K562 (cell line): ENCODE measurements around the gene MFAP1. TPM values are rescaled to one million over a fixed set of nuclear protein-coding genes. Genes with fewer than 3 reads are reported as not detected.

Experiments
- ATAC-seq: fragments of 200-7000 bp; cut with Tn5 transposase; 3 replicates; pipeline ENCODE4 v1.9.1; 2020; ENCODE audit warnings: moderate library complexity
- BruUV-seq: library from RNA; stranded (reverse); fragments of 400-500 nt; replicated peaks from 2 replicates; lab custom pipeline; 2021; lab: Mats Ljungman, UMichigan
- CTCF ChIA-PET: fragments of 300-600 bp; formaldehyde crosslinking; extraction: SDS; loops from one replicate; lab custom pipeline; 2021; ENCODE audit warnings: low intra/inter-chr PET ratio; lab: Yijun Ruan, JAX
- POLR2A ChIA-PET: fragments of 300-600, 350-650 bp; sonication (Branson Sonifier 250); formaldehyde crosslinking; extraction: SDS; loops from one replicate; lab custom pipeline; 2021; ENCODE audit warnings: antibody characterized with exemption, inconsistent platforms; lab: Yijun Ruan, JAX
- DNase-seq, 4 experiments: peaks; one replicate each; pipeline versions ENCODE4 v3.0.0 to v3.0.0-alpha.2; 2011 to 2018; ENCODE audit warnings: low spot score in 3 of 4, mixed read lengths in 3 of 4; ENCODE audit errors: extremely low read depth in 1 of 4
- FAIRE-seq: peaks from 2 replicates; lab custom pipeline; 2011; peaks lifted over from hg19 to GRCh38; lab: Jason Lieb, UNC
- H2AFZ ChIP-seq: 2 replicates; pipeline ENCODE4 v1.6.0; 2011; ENCODE audit warnings: low read depth, low read length, control low read depth, inconsistent platforms
- H3K27ac ChIP-seq: fragments of 200-600 bp; 3 replicates; pipeline ENCODE4 v1.8.0; 2011; ENCODE audit warnings: low read depth, mild to moderate bottlenecking, control low read depth, inconsistent platforms, low read length, moderate library complexity, mixed read lengths; ENCODE audit errors: extremely low read depth
- H3K27me3 ChIP-seq, 2 experiments: fragments of 300-600 bp in 1 of 2; 2 replicates in 1 of 2; 3 replicates in 1 of 2; pipeline versions ENCODE4 v1.6.0 to v1.8.0; 2011; ENCODE audit warnings: inconsistent platforms in 2 of 2, low read length in 2 of 2, mild to moderate bottlenecking in 1 of 2, mixed read lengths in 1 of 2, moderate library complexity in 1 of 2; ENCODE audit not compliant: control insufficient read depth in 2 of 2, insufficient read depth in 2 of 2
- H3K36me3 ChIP-seq: fragments of 300-600 bp; 3 replicates; pipeline ENCODE4 v1.8.0; 2011; ENCODE audit warnings: mild to moderate bottlenecking, low read length, inconsistent platforms; ENCODE audit not compliant: control insufficient read depth, insufficient read depth
- H3K4me1 ChIP-seq, 2 experiments: fragments of 200-600 bp in 1 of 2; replicated peaks in 1 of 2; 2 replicates in 1 of 2; 3 replicates in 1 of 2; pipeline versions ENCODE4 v1.5.1 to v1.8.0; 2011; ENCODE audit warnings: inconsistent platforms in 2 of 2, low read length in 2 of 2, mild to moderate bottlenecking in 1 of 2, mixed read lengths in 1 of 2, moderate library complexity in 1 of 2; ENCODE audit not compliant: control insufficient read depth in 2 of 2, insufficient read depth in 2 of 2
- H3K4me2 ChIP-seq: 2 replicates; pipeline ENCODE4 v1.6.1; 2011; ENCODE audit warnings: low read length, control low read depth, inconsistent platforms, mixed read lengths; ENCODE audit not compliant: insufficient read depth
- H3K4me3 ChIP-seq: fragments of 200-600 bp; sonication (generic), shearing (Covaris generic); 2 replicates; pipeline ENCODE4 v1.5.1; 2016; ENCODE audit warnings: control low read depth, inconsistent platforms
- H3K79me2 ChIP-seq: fragments of 200-600 bp; 3 replicates; pipeline ENCODE4 v1.8.0; 2011; ENCODE audit warnings: low read length, inconsistent platforms; ENCODE audit not compliant: control insufficient read depth, insufficient read depth
- H3K9ac ChIP-seq, 2 experiments: 2 replicates each; pipeline versions ENCODE4 v1.6.0 to v1.6.1; 2011; ENCODE audit warnings: low read depth in 2 of 2, low read length in 2 of 2, control low read depth in 1 of 2, inconsistent platforms in 1 of 2, mild to moderate bottlenecking in 1 of 2, mixed read lengths in 1 of 2; ENCODE audit not compliant: insufficient read depth in 1 of 2
- H3K9me1 ChIP-seq: one replicate; pipeline ENCODE4 v1.6.0; 2011; ENCODE audit warnings: inconsistent platforms, mild to moderate bottlenecking, low read length, moderate library complexity; ENCODE audit not compliant: control insufficient read depth, insufficient read depth
- H3K9me3 ChIP-seq: replicated peaks from 2 replicates; pipeline ENCODE4 v1.5.1; 2011; ENCODE audit warnings: low read depth, low read length, inconsistent platforms; ENCODE audit not compliant: control insufficient read depth, insufficient read depth
- H4K20me1 ChIP-seq: replicated peaks from 2 replicates; pipeline ENCODE4 v1.6.1; 2011; ENCODE audit warnings: low read length, inconsistent platforms, mixed read lengths; ENCODE audit not compliant: control insufficient read depth, insufficient read depth
- ATF7 ChIP-seq: fragments of 450-650 bp; IDR thresholded peaks from 2 replicates; pipeline ENCODE4 v1.7.1; 2014; ENCODE audit warnings: mild to moderate bottlenecking, moderate library complexity
- CREB3 ChIP-seq: fragments of 450-650 bp; conservative IDR thresholded peaks from 2 replicates; pipeline ENCODE4 v1.6.1; 2016; ENCODE audit warnings: missing genetic modification characterization, low read depth, mild to moderate bottlenecking, missing compliant biosample characterization, moderate library complexity
- CREB3L1 ChIP-seq: fragments of 450-650 bp; IDR thresholded peaks from 2 replicates; pipeline ENCODE4 v1.6.1; 2014; ENCODE audit warnings: low read depth, mild to moderate bottlenecking, moderate library complexity, borderline replicate concordance
- DDX20 ChIP-seq: fragments of 450-650 bp; IDR thresholded peaks from 2 replicates; pipeline ENCODE4 v1.6.1; 2016; ENCODE audit warnings: missing genetic modification characterization, low read depth, mild to moderate bottlenecking, missing compliant biosample characterization, moderate library complexity
- HDAC2 ChIP-seq: fragments of 450-650 bp; IDR thresholded peaks from 2 replicates; pipeline ENCODE4 v1.6.1; 2016; ENCODE audit warnings: mild to moderate bottlenecking
- HEY1 ChIP-seq: fragments of 250-450 bp; sonication (Bioruptor Pico); IDR thresholded peaks from 2 replicates; pipeline ENCODE4 v1.5.0; 2020; ENCODE audit warnings: mild to moderate bottlenecking, moderate library complexity, borderline replicate concordance
- KDM5B ChIP-seq: fragments of 200-600 bp; sonication (generic); IDR thresholded peaks from 2 replicates; pipeline ENCODE4 v1.6.1; 2012; ENCODE audit warnings: low read depth, mild to moderate bottlenecking, moderate library complexity, low read length, control low read depth, inconsistent platforms; ENCODE audit not compliant: insufficient replicate concordance
- PREB ChIP-seq: sonication (generic); formaldehyde crosslinking; IDR thresholded peaks from 2 replicates; pipeline ENCODE4 v1.8.1; 2023; ENCODE audit warnings: mild to moderate bottlenecking, missing genetic modification reagents
- SRSF1 ChIP-seq: fragments of 200-400 bp; formaldehyde crosslinking; IDR thresholded peaks from 2 replicates; pipeline ENCODE4 v1.6.1; 2017; ENCODE audit warnings: mild to moderate bottlenecking, low read depth, low read length, moderate library complexity
- ZBTB9 ChIP-seq: fragments of 450-650 bp; formaldehyde crosslinking; IDR thresholded peaks from 2 replicates; pipeline ENCODE4 v1.4.0; 2020; ENCODE audit warnings: mild to moderate bottlenecking, moderate library complexity
- ZNF197 ChIP-seq: fragments of 200-800 bp; sonication (Bioruptor generic); IDR thresholded peaks from 2 replicates; pipeline ENCODE4 v1.6.1; 2016; ENCODE audit warnings: low read depth, missing genetic modification characterization, missing compliant biosample characterization
- ZNF551 ChIP-seq: fragments of 250-450 bp; sonication (Bioruptor Pico); IDR thresholded peaks from 2 replicates; pipeline ENCODE4 v1.5.0; 2021; ENCODE audit warnings: mild to moderate bottlenecking, moderate library complexity
- ZNF75A ChIP-seq: fragments of 450-650 bp; formaldehyde crosslinking; IDR thresholded peaks from 2 replicates; pipeline ENCODE4 v1.4.0; 2020; ENCODE audit warnings: mild to moderate bottlenecking
- ZNF830 ChIP-seq: fragments of 250-450 bp; sonication (Bioruptor Pico); IDR thresholded peaks from 2 replicates; pipeline ENCODE4 v1.5.0; 2021; ENCODE audit warnings: mild to moderate bottlenecking
- WGBS: fragments of 100-300 bp; shearing (Covaris generic); methylation state at CpG from one replicate; pipeline ENCODE4 v1.1.6; 2016; ENCODE audit warnings: low coverage, mixed read lengths; ENCODE audit not compliant: insufficient coverage; ENCODE audit errors: missing lambda C conversion rate; 5-methylcytosine and 5-hydroxymethylcytosine counted together
- in situ Hi-C: fragments of 300-500 bp; cut with MboI; formaldehyde crosslinking; loops from 4 replicates; pipeline ENCODE4 v1.15.0; 2018; ENCODE audit warnings: inconsistent platforms, mixed read lengths
- intact Hi-C: fragments of 100-400 bp; cut with micrococcal nuclease; formaldehyde crosslinking; loops from 2 replicates; pipeline ENCODE4 v1.14.2; 2022
- polyA plus RNA-seq, 8 experiments: library from polyadenylated mRNA; depleted of rRNA in 4 of 8; stranded (reverse) in 5 of 8; unstranded in 3 of 8; fragments of >200 nt; fragmentation: Nextera tagmentation in 2 of 8; fragmentation: Illumina TruSeq in 1 of 8; extraction: Ambion mirVana in 2 of 8; extraction: Trizol in 1 of 8; gene quantifications; 2 replicates each; pipeline versions ENCODE4 v1.2.1 to v1.2.3, GENCODE V29; 2011 to 2014; ENCODE audit warnings: inconsistent platforms in 1 of 8, missing spikeins in 1 of 8
- total RNA-seq, 7 experiments: library from RNA; depleted of rRNA in 6 of 7; stranded (reverse); fragments of >200 nt in 6 of 7; fragmentation: Illumina TruSeq in 2 of 7; extraction: Trizol in 2 of 7; gene quantifications; 2 replicates each; pipeline versions ENCODE4 v1.2.1 to v1.2.3, GENCODE V29; 2011 to 2021; ENCODE audit warnings: low replicate concordance in 1 of 7

Gene MFAP1
- total and polyA plus RNA-seq, 9 of the 15 experiments (the other 6 are each of a cell fraction or from before 2014, with no cell fraction given), result 34.9 to 64.1 (median 48.2) TPM

GRCh38 chr15:43826508-43827341 lies 2.2 kb upstream of the MFAP1 start, which contains the start of gene WDR76:
Gene WDR76 (plus strand): TSS chr15:43827002. CDS start chr15:43827033, 31 bp downstream.
- H4K20me1 ChIP-seq, result no peaks in the 10 kb centered on the region
- H3K36me3 ChIP-seq, result peaks cover 27% of the 10 kb centered on the region; the same call in 2 of the 3 replicates
- peak within 1 kb of the TSS; percentile 84 to 99 for H3K9ac ChIP-seq
- intact Hi-C loops (no loop called here), in situ Hi-C loops (no loop called here)
- WGBS, result under 1% methylated on average over 47 of the region's 48 CpGs
- CTCF ChIA-PET, result no interaction called here
- peaks cover 81% of the 10 kb centered on the region for H3K79me2 ChIP-seq
- FAIRE-seq (peak; percentile 77), DNase-seq (peak; percentile 91 to 96 (median 92)), ATAC-seq (peak; percentile 84)
- no peaks in the 10 kb centered on the region for H3K9me1 ChIP-seq
- peak within 1 kb of the TSS; percentile 64 for H3K4me3 ChIP-seq
- peaks cover 17 to 24% of the 10 kb centered on the region in 2 experiments; a peak in 4 of 5 replicates for H3K4me1 ChIP-seq
- no peaks in the 10 kb centered on the region for H3K9me3 ChIP-seq
- BruUV-seq, result TSS peak; percentile 54
- H3K27ac ChIP-seq, result peak within 1 kb of the TSS; percentile 88
- peak within 1 kb of the TSS; percentile 86 for H3K4me2 ChIP-seq
- peak within 1 kb of the TSS; percentile 96 for H2AFZ ChIP-seq
- no peaks in the 10 kb centered on the region for H3K27me3 ChIP-seq
- POLR2A ChIA-PET, result interaction anchor here (0.8 to 2.6 kb wide), 8 partner anchors 10 to 505 kb away, joined by 3 to 12 read pairs (median 4); partner anchors contain the start of genes HYPK and SERINC4
- TF ChIP-seq ZNF830 (CRISPR knock-in tag) (no peak), ATF7 (peak; percentile 63; the same call in 1 of the 2 replicates), ZBTB9 (CRISPR knock-in tag) (no peak), ZNF75A (no peak), CREB3 (peak; percentile 69; the same call in 1 of the 2 replicates), HDAC2 (0 out of 2 replicates have a peak, but pooled peaks have one; percentile 19), HEY1 (CRISPR knock-in tag) (no peak), KDM5B (peak; percentile 57), CREB3L1 (no peak; the same call in 1 of the 2 replicates), ZNF551 (CRISPR knock-in tag) (no peak), SRSF1 (no peak), DDX20 (tag) (no peak), ZNF197 (CRISPR knock-in tag) (no peak), PREB (peak; percentile 84; the same call in 1 of the 2 replicates)
